Brain microvascular endothelial cell (primary cell): ENCODE data around the gene KAZN.

Experiments used
- DNase-seq: peaks from one replicate; pipeline ENCODE4 v3.0.0-alpha.2; 2020
- H3K27ac ChIP-seq: fragments of 250-450 bp; sonication (Bioruptor Pico); 2 replicates; pipeline ENCODE4 v1.5.1; 2020; ENCODE audit warnings: mild to moderate bottlenecking, moderate library complexity
- H3K27me3 ChIP-seq: fragments of 250-450 bp; sonication (Bioruptor Pico); replicated peaks from 2 replicates; pipeline ENCODE4 v1.5.1; 2020; ENCODE audit warnings: mild to moderate bottlenecking
- H3K36me3 ChIP-seq: fragments of 250-450 bp; sonication (Bioruptor Pico); replicated peaks from 2 replicates; pipeline ENCODE4 v1.5.1; 2020; ENCODE audit warnings: mild to moderate bottlenecking
- H3K4me3 ChIP-seq: 2 replicates; pipeline ENCODE4 v1.5.1; 2011; ENCODE audit warnings: low read depth, mild to moderate bottlenecking, control low read depth, low read length, moderate library complexity
- CTCF ChIP-seq: IDR thresholded peaks from 2 replicates; pipeline ENCODE4 v1.5.1; 2011; ENCODE audit warnings: low read depth, mild to moderate bottlenecking, moderate library complexity, low read length, control low read depth, inconsistent platforms; ENCODE audit errors: missing control alignments
- in situ Hi-C: cut with HindIII; loops from 2 replicates; pipeline ENCODE4 v1.10.0; 2017; ENCODE audit warnings: low sequenced_read_pairs, low pct_ligation_motif_present

KAZN gene

GRCh38 chr1:14862114-14862771 is 263.8 kb downstream of the KAZN start:
- H3K27ac ChIP-seq: no peak overlapping the region
- H3K27me3 ChIP-seq: no peaks in the 10 kb centered on the region
- TF ChIP-seq CTCF: no peak
- no peaks in the 10 kb centered on the region for H3K36me3 ChIP-seq
- no peak overlapping the region for H3K4me3 ChIP-seq
- DNase-seq: no peak
- in situ Hi-C loops: no loop called here

- no peak overlapping the region for H3K27ac ChIP-seq
- DNase-seq: no peak
- in situ Hi-C loops: no loop called here
- no peak overlapping the region for H3K4me3 ChIP-seq
- H3K36me3 ChIP-seq: no peaks in the 10 kb centered on the region
- H3K27me3 ChIP-seq: no peaks in the 10 kb centered on the region
- no peak for TF ChIP-seq CTCF
These were observed 266.6 kb downstream of the KAZN start for GRCh38 chr1:14865106-14865505.

GRCh38 chr1:14866911-14867612 is 268.6 kb downstream of the KAZN start:
- no peak for TF ChIP-seq CTCF
- in situ Hi-C loops: no loop called here
- H3K27ac ChIP-seq: no peak overlapping the region

GRCh38 chr1:14869187-14869586 is 270.7 kb downstream of the KAZN start:
- TF ChIP-seq CTCF: no peak
- Histone ChIP-seq H3K36me3 (no peaks in the 10 kb centered on the region), H3K27ac (no peak overlapping the region), H3K4me3 (no peak overlapping the region), H3K27me3 (no peaks in the 10 kb centered on the region)
- DNase-seq: no peak
- in situ Hi-C loops: no loop called here

More at GRCh38 chr1:14866911-14867612, 268.6 kb downstream of the KAZN start:
- no peaks in the 10 kb centered on the region for H3K27me3 ChIP-seq
- DNase-seq: no peak
- no peaks in the 10 kb centered on the region for H3K36me3 ChIP-seq
- no peak overlapping the region for H3K4me3 ChIP-seq

GRCh38 chr1:14871218-14871970 is 272.9 kb downstream of the KAZN start:
- H3K27me3 ChIP-seq: no peaks in the 10 kb centered on the region
- in situ Hi-C loops: no loop called here
- no peaks in the 10 kb centered on the region for H3K36me3 ChIP-seq
- H3K4me3 ChIP-seq: no peak overlapping the region
- TF ChIP-seq CTCF: no peak
- no peak for DNase-seq
- H3K27ac ChIP-seq: no peak overlapping the region
